Measurements from ENCODE around the gene SCN1A.
"Not testable (repeated sequence)": the region's sequence is repeated elsewhere in the genome, so short reads cannot be mapped to it uniquely, and the experiment has no call there.

SCN1A gene

GRCh38 chr2:166017208-166017607, 110.6 kb downstream of the SCN1A start:
- TF ChIP-seq CTCF (IDR thresholded peaks at IDR 0.05; ENCODE audit: control insufficient read depth, extremely low read depth, insufficient read depth) = no peak
- no peak overlapping the region for H3K4me3 ChIP-seq (ENCODE audit: low read depth, low read length)
- no peak for DNase-seq (ENCODE audit: low read depth)

GRCh38 chr2:166013878-166014277, 113.9 kb downstream of the SCN1A start:
- no peak for TF ChIP-seq CTCF (IDR thresholded peaks at IDR 0.05; ENCODE audit: control insufficient read depth, extremely low read depth, insufficient read depth)
- H3K4me3 ChIP-seq (ENCODE audit: low read depth, low read length) = no peak overlapping the region
- DNase-seq (ENCODE audit: low read depth) = no peak

- DNase-seq (ENCODE audit: low read depth) = no peak
- no peak for TF ChIP-seq CTCF (IDR thresholded peaks at IDR 0.05; ENCODE audit: control insufficient read depth, extremely low read depth, insufficient read depth)
- H3K4me3 ChIP-seq (ENCODE audit: low read depth, low read length) = no peak overlapping the region
Observed at GRCh38 chr2:166011660-166012059, 116.2 kb downstream of the SCN1A start.

GRCh38 chr2:166000401-166000800, 127.4 kb downstream of the SCN1A start:
- H3K4me3 ChIP-seq (ENCODE audit: low read depth, low read length) = no peak overlapping the region
- DNase-seq (ENCODE audit: low read depth) = no peak
- TF ChIP-seq CTCF (IDR thresholded peaks at IDR 0.05; ENCODE audit: control insufficient read depth, extremely low read depth, insufficient read depth) = no peak

- DNase-seq (ENCODE audit: low read depth) = no peak
- no peak overlapping the region for H3K4me3 ChIP-seq (ENCODE audit: low read depth, low read length)
- TF ChIP-seq CTCF (IDR thresholded peaks at IDR 0.05; ENCODE audit: control insufficient read depth, extremely low read depth, insufficient read depth) = no peak
Observed at GRCh38 chr2:165990846-165991245, 137.0 kb downstream of the SCN1A start.

- no peak for DNase-seq (ENCODE audit: low read depth)
- no peak overlapping the region for H3K4me3 ChIP-seq (ENCODE audit: low read depth, low read length)
- TF ChIP-seq CTCF (IDR thresholded peaks at IDR 0.05; ENCODE audit: control insufficient read depth, extremely low read depth, insufficient read depth) = no peak
Observed at GRCh38 chr2:165989851-165990250, 138.0 kb downstream of the SCN1A start.

GRCh38 chr2:165985120-165985519, 142.7 kb downstream of the SCN1A start:
- DNase-seq (ENCODE audit: low read depth) = no peak
- no peak for TF ChIP-seq CTCF (IDR thresholded peaks at IDR 0.05; ENCODE audit: control insufficient read depth, extremely low read depth, insufficient read depth)
- no peak overlapping the region for H3K4me3 ChIP-seq (ENCODE audit: low read depth, low read length)

GRCh38 chr2:165972161-165972560, 155.7 kb downstream of the SCN1A start:
- DNase-seq (ENCODE audit: low read depth); H3K4me3 ChIP-seq (ENCODE audit: low read depth, low read length): not testable (repeated sequence)

Measured in LNCaP clone FGC (cell line).